DMS 273 (cell line): Measurements from ENCODE around the gene MAP3K4.
A peak's percentile ranks its signal among the peaks of the same experiment; 100 is the strongest.
"Not testable (repeated sequence)": the region's sequence is repeated elsewhere in the genome, so short reads cannot be mapped to it uniquely, and the experiment has no call there.

Experiments used
- DNase-seq: peaks from one replicate; lab custom pipeline; 2025; ENCODE audit not compliant: unreplicated experiment; lab: John Stamatoyannopoulos, UW

The MAP3K4 gene

GRCh38 chr6:160972111-160972510 is 19.5 kb upstream of the MAP3K4 start:
- DNase-seq: peak; percentile 80

- DNase-seq: not testable (repeated sequence)
Observed at GRCh38 chr6:160972594-160972993, 19.0 kb upstream of the MAP3K4 start.

- DNase-seq: peak; percentile 43
Observed at GRCh38 chr6:160973311-160974250, 18.0 kb upstream of the MAP3K4 start.

GRCh38 chr6:160974304-160974771 is 17.2 kb upstream of the MAP3K4 start:
- DNase-seq: peak; percentile 44

GRCh38 chr6:160975162-160975561 is 16.4 kb upstream of the MAP3K4 start:
- DNase-seq: peak; percentile 38

GRCh38 chr6:160975961-160976360 is 15.6 kb upstream of the MAP3K4 start:
- DNase-seq: not testable (repeated sequence)

- no peak for DNase-seq
Observed at GRCh38 chr6:160978141-160978901, 13.2 kb upstream of the MAP3K4 start.

- peak; percentile 67 for DNase-seq
Observed at GRCh38 chr6:160979061-160979708, 12.4 kb upstream of the MAP3K4 start.

GRCh38 chr6:160983377-160983948 is 8.1 kb upstream of the MAP3K4 start:
- DNase-seq: peak; percentile 17

GRCh38 chr6:160986851-160987250 is 4.7 kb upstream of the MAP3K4 start:
- peak; percentile 42 for DNase-seq

GRCh38 chr6:160987265-160987664 is 4.3 kb upstream of the MAP3K4 start:
- DNase-seq: peak; percentile 42

GRCh38 chr6:160990847-160991405 is 643 bp upstream of the MAP3K4 start:
- no peak for DNase-seq

GRCh38 chr6:160992061-160992979 is 751 bp downstream of the MAP3K4 start:
- peak; percentile 87 for DNase-seq

- no peak for DNase-seq
Observed at GRCh38 chr6:160992980-160993314, 1.4 kb downstream of the MAP3K4 start.

- peak; percentile 49 for DNase-seq
Observed at GRCh38 chr6:160995271-160995670, 3.7 kb downstream of the MAP3K4 start.

- DNase-seq: no peak
Observed at GRCh38 chr6:160996131-160996601, 4.6 kb downstream of the MAP3K4 start.

GRCh38 chr6:160998217-160998616 is 6.6 kb downstream of the MAP3K4 start:
- DNase-seq: no peak

- DNase-seq: no peak
Observed at GRCh38 chr6:160998766-160999165, 7.2 kb downstream of the MAP3K4 start.

GRCh38 chr6:160999516-160999915 is 7.9 kb downstream of the MAP3K4 start:
- DNase-seq: peak; percentile 24

GRCh38 chr6:161000632-161001031 is 9.1 kb downstream of the MAP3K4 start:
- no peak for DNase-seq
